GM12878 (cell line): Measurements from ENCODE around the gene BBS1. TPM values are rescaled to one million over a fixed set of nuclear protein-coding genes. Genes with fewer than 3 reads are reported as not detected.

Experiments
- ATAC-seq: fragments of 200-7000 bp; cut with Tn5 transposase; 3 replicates; pipeline ENCODE4 v1.9.1; 2020; ENCODE audit warnings: mild to moderate bottlenecking, moderate library complexity
- BruUV-seq: library from RNA; stranded (reverse); fragments of 400-500 nt; replicated peaks from 2 replicates; lab custom pipeline; 2021; lab: Mats Ljungman, UMichigan
- CTCF ChIA-PET: fragments of 300-600 bp; sonication (Branson Sonifier 250); formaldehyde crosslinking; extraction: SDS; loops from one replicate; lab custom pipeline; 2021; ENCODE audit warnings: inconsistent platforms; lab: Yijun Ruan, JAX
- POLR2A ChIA-PET: fragments of 350-600 bp; formaldehyde crosslinking; extraction: SDS; loops from one replicate; lab custom pipeline; 2021; ENCODE audit warnings: inconsistent platforms; lab: Charles Lee
- RAD21 ChIA-PET: fragments of 300-600 bp; sonication (Branson Sonifier 250); formaldehyde crosslinking; loops from one replicate; lab custom pipeline; 2023; ENCODE audit warnings: antibody characterized with exemption; ENCODE audit not compliant: unreplicated experiment; lab: Charles Lee
- SMC1A ChIA-PET: fragments of 300-600 bp; sonication (Branson Sonifier 250); formaldehyde crosslinking; loops from one replicate; lab custom pipeline; 2023; ENCODE audit not compliant: unreplicated experiment, uncharacterized antibody; lab: Charles Lee
- DNase-seq: peaks from one replicate; pipeline ENCODE4 v3.0.0-alpha.2; 2011; ENCODE audit warnings: low read depth, low spot score
- FAIRE-seq: peaks from 3 replicates; lab custom pipeline; 2011; peaks lifted over from hg19 to GRCh38; lab: Jason Lieb, UNC
- H2AFZ ChIP-seq: 2 replicates; pipeline ENCODE4 v1.6.0; 2011; ENCODE audit warnings: low read depth, low read length, control low read depth; ENCODE audit not compliant: control insufficient read depth
- H3K27ac ChIP-seq: 2 replicates; pipeline ENCODE4 v1.5.1; 2011; ENCODE audit warnings: control low read depth; ENCODE audit not compliant: control insufficient read depth, insufficient read depth
- H3K27me3 ChIP-seq, 2 experiments: replicated peaks in 1 of 2; 2 replicates each; pipeline versions ENCODE4 v1.6.0 to v1.6.1; 2011; ENCODE audit warnings: low read length in 1 of 2; ENCODE audit not compliant: control insufficient read depth in 2 of 2, insufficient read depth in 2 of 2
- H3K36me3 ChIP-seq, 2 experiments: 2 replicates each; pipeline ENCODE4 v1.5.1; 2011; ENCODE audit warnings: low read length in 1 of 2; ENCODE audit not compliant: control insufficient read depth in 2 of 2, insufficient read depth in 2 of 2
- H3K4me1 ChIP-seq: 2 replicates; pipeline ENCODE4 v1.6.1; 2011; ENCODE audit warnings: mild to moderate bottlenecking, low read length, moderate library complexity, mixed read lengths; ENCODE audit not compliant: control insufficient read depth, insufficient read depth
- H3K4me2 ChIP-seq: 2 replicates; pipeline ENCODE4 v1.6.0; 2011; ENCODE audit warnings: control low read depth; ENCODE audit not compliant: control insufficient read depth, insufficient read depth
- H3K4me3 ChIP-seq: fragments of 200-600 bp; sonication (generic); 2 replicates; pipeline ENCODE4 v1.5.1; 2016
- H3K79me2 ChIP-seq: 2 replicates; pipeline ENCODE4 v1.6.0; 2011; ENCODE audit warnings: low read length; ENCODE audit not compliant: control insufficient read depth, insufficient read depth
- H3K9ac ChIP-seq: 2 replicates; pipeline ENCODE4 v1.8.0; 2011; ENCODE audit warnings: low read length, control low read depth, mixed read lengths; ENCODE audit not compliant: control insufficient read depth, insufficient read depth
- H3K9me3 ChIP-seq: replicated peaks from 3 replicates; pipeline ENCODE4 v1.5.1; 2011; ENCODE audit warnings: mild to moderate bottlenecking, low read length; ENCODE audit not compliant: control insufficient read depth, insufficient read depth
- H4K20me1 ChIP-seq: 2 replicates; pipeline ENCODE4 v1.6.0; 2011; ENCODE audit not compliant: control insufficient read depth, insufficient read depth
- BACH1 ChIP-seq: fragments of 450-650 bp; IDR thresholded peaks from 2 replicates; pipeline ENCODE4 v1.6.1; 2017; ENCODE audit warnings: mild to moderate bottlenecking, borderline replicate concordance
- CEBPB ChIP-seq, 2 experiments: fragments of 150-350 bp in 1 of 2; IDR thresholded peaks; 2 replicates each; pipeline ENCODE4 v1.6.1; 2012 to 2014; ENCODE audit warnings: low read depth in 2 of 2, low read length in 2 of 2, borderline replicate concordance in 1 of 2, inconsistent platforms in 1 of 2
- FOXM1 ChIP-seq: IDR thresholded peaks from 2 replicates; pipeline ENCODE4 v1.6.1; 2012; ENCODE audit warnings: low read depth, mild to moderate bottlenecking, inconsistent platforms, low read length, moderate library complexity
- MTA2 ChIP-seq: fragments of 450-650 bp; IDR thresholded peaks from 2 replicates; pipeline ENCODE4 v1.6.1; 2016; ENCODE audit warnings: low read depth, mild to moderate bottlenecking, moderate library complexity
- PAX5 ChIP-seq: IDR thresholded peaks from 2 replicates; pipeline ENCODE4 v1.6.1; 2011; ENCODE audit warnings: low read depth, low read length, borderline replicate concordance
- POLR2A ChIP-seq: IDR thresholded peaks from 2 replicates; pipeline ENCODE4 v1.6.1; 2011; ENCODE audit warnings: low read depth, mild to moderate bottlenecking, low read length
- RB1 ChIP-seq: fragments of 450-650 bp; formaldehyde crosslinking; IDR thresholded peaks from 2 replicates; pipeline ENCODE4 v1.6.1; 2017; ENCODE audit warnings: mild to moderate bottlenecking, borderline replicate concordance
- SMAD5 ChIP-seq: IDR thresholded peaks from 2 replicates; pipeline ENCODE4 v1.6.1; 2016; ENCODE audit warnings: antibody characterized with exemption, low read depth
- SMARCA5 ChIP-seq: fragments of 450-650 bp; IDR thresholded peaks from 2 replicates; pipeline ENCODE4 v1.6.1; 2017; ENCODE audit warnings: mild to moderate bottlenecking
- SREBF1 ChIP-seq: IDR thresholded peaks from 2 replicates; pipeline ENCODE4 v1.6.1; 2012; ENCODE audit warnings: mild to moderate bottlenecking, low read length
- WGBS: methylation state at CpG from one replicate; pipeline ENCODE4 v1.1.6; 2016; ENCODE audit warnings: low lambda C conversion rate; ENCODE audit not compliant: insufficient replicate concordance, insufficient coverage; ENCODE audit errors: missing lambda C conversion rate; 5-methylcytosine and 5-hydroxymethylcytosine counted together
- in situ Hi-C: fragments of 300-500 bp; cut with MboI; formaldehyde crosslinking; loops from 9 replicates; pipeline ENCODE4 v1.14.3; 2018; ENCODE audit warnings: mixed read lengths
- intact Hi-C: fragments of 100-400 bp; cut with micrococcal nuclease; formaldehyde crosslinking; loops from one replicate; pipeline ENCODE4 v1.14.2; 2022; ENCODE audit not compliant: unreplicated experiment
- polyA plus RNA-seq, 11 experiments: library from polyadenylated mRNA; depleted of rRNA in 4 of 11; unstranded in 6 of 11; stranded (reverse) in 5 of 11; fragments of >200 nt; fragmentation: Nextera tagmentation in 4 of 11; fragmentation: Illumina TruSeq in 1 of 11; extraction: Ambion mirVana in 4 of 11; extraction: Trizol in 1 of 11; gene quantifications; 1 replicate in 1 of 11; 2 replicates in 10 of 11; pipeline versions ENCODE4 v1.2.1 to v1.2.3, GENCODE V29; 2011 to 2016; ENCODE audit warnings: inconsistent platforms in 2 of 11, missing spikeins in 2 of 11, low read depth in 1 of 11
- total RNA-seq, 4 experiments: library from RNA; depleted of rRNA in 3 of 4; stranded (reverse); fragments of >200 nt in 3 of 4; fragmentation: Illumina TruSeq in 1 of 4; extraction: Trizol in 1 of 4; gene quantifications; 2 replicates each; pipeline versions ENCODE4 v1.2.1 to v1.2.3, GENCODE V29; 2013 to 2021
- TF ChIP-seq, protein P1 (sequence below): fragments of 150-350 bp; IDR thresholded peaks from 2 replicates; pipeline ENCODE4 v1.6.1; 2014; ENCODE audit warnings: mild to moderate bottlenecking, low read depth, low read length
- TF ChIP-seq, protein P2 (sequence below): fragments of 450-650 bp; IDR thresholded peaks from 2 replicates; pipeline ENCODE4 v1.6.1; 2017; ENCODE audit warnings: mild to moderate bottlenecking
- TF ChIP-seq, protein P3 (sequence below): IDR thresholded peaks from 2 replicates; pipeline ENCODE4 v1.6.1; 2011; ENCODE audit warnings: borderline replicate concordance, low read depth, mild to moderate bottlenecking, moderate library complexity, low read length; ENCODE audit not compliant: insufficient read depth, poor library complexity, severe bottlenecking
- TF ChIP-seq, protein P4 (sequence below): fragments of 450-650 bp; IDR thresholded peaks from 2 replicates; pipeline ENCODE4 v1.6.1; 2017; ENCODE audit warnings: antibody characterized with exemption, mild to moderate bottlenecking, moderate library complexity

Gene BBS1
- total and polyA plus RNA-seq, 10 of the 15 experiments (the other 5 are each of a cell fraction or from before 2014, with no cell fraction given) = 2.5 to 14.7 (median 8.7) TPM

DNA sequence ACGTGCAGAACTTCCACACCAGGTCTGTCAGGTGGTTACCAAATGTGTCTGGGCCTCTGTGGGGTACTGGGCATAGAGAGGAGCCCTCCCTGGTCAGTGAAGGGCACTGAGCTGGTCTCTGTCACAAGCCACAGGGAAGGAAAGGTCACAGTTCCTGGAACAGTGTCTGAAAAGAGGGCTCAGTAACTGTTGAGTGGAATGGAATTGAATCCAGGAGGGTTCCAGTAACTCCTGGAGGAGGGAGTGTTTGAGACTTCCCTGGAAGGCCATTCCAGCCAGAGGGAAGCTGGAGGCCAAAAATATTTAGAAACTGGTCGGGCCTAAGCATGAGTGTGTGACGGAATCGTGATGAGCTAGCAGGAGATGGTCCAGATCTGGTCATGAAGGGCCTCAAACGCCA is 44.2 kb downstream of the BBS1 start (continued):
- TF ChIP-seq MTA2 = no peak
- TF ChIP-seq RB1 = no peak
- TF ChIP-seq, protein P1, sequence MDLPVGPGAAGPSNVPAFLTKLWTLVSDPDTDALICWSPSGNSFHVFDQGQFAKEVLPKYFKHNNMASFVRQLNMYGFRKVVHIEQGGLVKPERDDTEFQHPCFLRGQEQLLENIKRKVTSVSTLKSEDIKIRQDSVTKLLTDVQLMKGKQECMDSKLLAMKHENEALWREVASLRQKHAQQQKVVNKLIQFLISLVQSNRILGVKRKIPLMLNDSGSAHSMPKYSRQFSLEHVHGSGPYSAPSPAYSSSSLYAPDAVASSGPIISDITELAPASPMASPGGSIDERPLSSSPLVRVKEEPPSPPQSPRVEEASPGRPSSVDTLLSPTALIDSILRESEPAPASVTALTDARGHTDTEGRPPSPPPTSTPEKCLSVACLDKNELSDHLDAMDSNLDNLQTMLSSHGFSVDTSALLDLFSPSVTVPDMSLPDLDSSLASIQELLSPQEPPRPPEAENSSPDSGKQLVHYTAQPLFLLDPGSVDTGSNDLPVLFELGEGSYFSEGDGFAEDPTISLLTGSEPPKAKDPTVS = no peak

GRCh38 chr11:66555416-66555815 is 45.0 kb downstream of the BBS1 start:
- Histone ChIP-seq H2AFZ (no peak overlapping the region), H4K20me1 (no peaks in the 10 kb centered on the region), H3K4me1 (no peaks in the 10 kb centered on the region), H3K27ac (no peak overlapping the region), H3K27me3 (no peaks in the 10 kb centered on the region), H3K9ac (no peak overlapping the region), H3K36me3 (no peaks in the 10 kb centered on the region), H3K79me2 (no peaks in the 10 kb centered on the region), H3K4me3 (no peak overlapping the region), H3K9me3 (no peaks in the 10 kb centered on the region), H3K4me2 (no peak overlapping the region)
- intact Hi-C loops (no loop called here), in situ Hi-C loops (no loop called here)
- DNase-seq = no peak
- TF ChIP-seq PAX5 = no peak
- TF ChIP-seq CEBPB (IDR thresholded peaks at IDR 0.05; ENCODE audit: borderline replicate concordance in 1 of 2, low read depth in 2 of 2, low read length in 2 of 2) = no peak
- TF ChIP-seq BACH1 = no peak
- TF ChIP-seq POLR2A = no peak
- TF ChIP-seq FOXM1 = no peak
- TF ChIP-seq SMARCA5 = no peak
- TF ChIP-seq, protein P2, sequence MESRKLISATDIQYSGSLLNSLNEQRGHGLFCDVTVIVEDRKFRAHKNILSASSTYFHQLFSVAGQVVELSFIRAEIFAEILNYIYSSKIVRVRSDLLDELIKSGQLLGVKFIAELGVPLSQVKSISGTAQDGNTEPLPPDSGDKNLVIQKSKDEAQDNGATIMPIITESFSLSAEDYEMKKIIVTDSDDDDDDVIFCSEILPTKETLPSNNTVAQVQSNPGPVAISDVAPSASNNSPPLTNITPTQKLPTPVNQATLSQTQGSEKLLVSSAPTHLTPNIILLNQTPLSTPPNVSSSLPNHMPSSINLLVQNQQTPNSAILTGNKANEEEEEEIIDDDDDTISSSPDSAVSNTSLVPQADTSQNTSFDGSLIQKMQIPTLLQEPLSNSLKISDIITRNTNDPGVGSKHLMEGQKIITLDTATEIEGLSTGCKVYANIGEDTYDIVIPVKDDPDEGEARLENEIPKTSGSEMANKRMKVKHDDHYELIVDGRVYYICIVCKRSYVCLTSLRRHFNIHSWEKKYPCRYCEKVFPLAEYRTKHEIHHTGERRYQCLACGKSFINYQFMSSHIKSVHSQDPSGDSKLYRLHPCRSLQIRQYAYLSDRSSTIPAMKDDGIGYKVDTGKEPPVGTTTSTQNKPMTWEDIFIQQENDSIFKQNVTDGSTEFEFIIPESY = no peak
- no peak for TF ChIP-seq SMAD5
- TF ChIP-seq, protein P3, sequence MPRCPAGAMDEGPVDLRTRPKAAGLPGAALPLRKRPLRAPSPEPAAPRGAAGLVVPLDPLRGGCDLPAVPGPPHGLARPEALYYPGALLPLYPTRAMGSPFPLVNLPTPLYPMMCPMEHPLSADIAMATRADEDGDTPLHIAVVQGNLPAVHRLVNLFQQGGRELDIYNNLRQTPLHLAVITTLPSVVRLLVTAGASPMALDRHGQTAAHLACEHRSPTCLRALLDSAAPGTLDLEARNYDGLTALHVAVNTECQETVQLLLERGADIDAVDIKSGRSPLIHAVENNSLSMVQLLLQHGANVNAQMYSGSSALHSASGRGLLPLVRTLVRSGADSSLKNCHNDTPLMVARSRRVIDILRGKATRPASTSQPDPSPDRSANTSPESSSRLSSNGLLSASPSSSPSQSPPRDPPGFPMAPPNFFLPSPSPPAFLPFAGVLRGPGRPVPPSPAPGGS = no peak
- TF ChIP-seq, protein P4, sequence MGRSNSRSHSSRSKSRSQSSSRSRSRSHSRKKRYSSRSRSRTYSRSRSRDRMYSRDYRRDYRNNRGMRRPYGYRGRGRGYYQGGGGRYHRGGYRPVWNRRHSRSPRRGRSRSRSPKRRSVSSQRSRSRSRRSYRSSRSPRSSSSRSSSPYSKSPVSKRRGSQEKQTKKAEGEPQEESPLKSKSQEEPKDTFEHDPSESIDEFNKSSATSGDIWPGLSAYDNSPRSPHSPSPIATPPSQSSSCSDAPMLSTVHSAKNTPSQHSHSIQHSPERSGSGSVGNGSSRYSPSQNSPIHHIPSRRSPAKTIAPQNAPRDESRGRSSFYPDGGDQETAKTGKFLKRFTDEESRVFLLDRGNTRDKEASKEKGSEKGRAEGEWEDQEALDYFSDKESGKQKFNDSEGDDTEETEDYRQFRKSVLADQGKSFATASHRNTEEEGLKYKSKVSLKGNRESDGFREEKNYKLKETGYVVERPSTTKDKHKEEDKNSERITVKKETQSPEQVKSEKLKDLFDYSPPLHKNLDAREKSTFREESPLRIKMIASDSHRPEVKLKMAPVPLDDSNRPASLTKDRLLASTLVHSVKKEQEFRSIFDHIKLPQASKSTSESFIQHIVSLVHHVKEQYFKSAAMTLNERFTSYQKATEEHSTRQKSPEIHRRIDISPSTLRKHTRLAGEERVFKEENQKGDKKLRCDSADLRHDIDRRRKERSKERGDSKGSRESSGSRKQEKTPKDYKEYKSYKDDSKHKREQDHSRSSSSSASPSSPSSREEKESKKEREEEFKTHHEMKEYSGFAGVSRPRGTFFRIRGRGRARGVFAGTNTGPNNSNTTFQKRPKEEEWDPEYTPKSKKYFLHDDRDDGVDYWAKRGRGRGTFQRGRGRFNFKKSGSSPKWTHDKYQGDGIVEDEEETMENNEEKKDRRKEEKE = no peak
- TF ChIP-seq SREBF1 = no peak
- CTCF ChIA-PET = no interaction called here
- WGBS = 0% methylated on average over 3 of the region's 3 CpGs
- ATAC-seq = no peak
- BruUV-seq = no TSS peak
- POLR2A ChIA-PET = no interaction called here
- SMC1A ChIA-PET = no interaction called here
- RAD21 ChIA-PET = no interaction called here
- FAIRE-seq = no peak
